ENCODE measurements around the gene C13orf42.
"Not testable (repeated sequence)": the region's sequence is repeated elsewhere in the genome, so short reads cannot be mapped to it uniquely, and the experiment has no call there.

The C13orf42 gene

DNA sequence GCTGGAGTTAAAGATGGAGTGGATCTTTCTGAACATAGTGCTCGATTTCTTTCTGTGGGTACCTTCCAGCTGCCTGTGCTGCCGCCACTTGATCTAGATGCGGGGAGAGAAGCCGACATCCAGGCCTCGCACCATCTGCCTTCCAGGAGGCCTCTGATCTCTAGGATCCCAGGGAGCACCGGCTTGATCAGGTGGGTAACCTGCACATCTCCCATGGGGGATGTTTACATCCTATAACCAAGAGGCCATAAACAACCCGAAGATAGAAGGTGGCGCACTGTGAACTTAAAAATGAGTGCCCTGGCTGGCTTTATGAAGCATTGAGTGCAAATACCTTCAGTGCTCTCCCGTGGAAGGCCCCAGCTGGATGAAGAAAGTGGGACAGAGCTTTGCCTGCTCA is at the start of gene C13orf42:
Gene C13orf42 (minus strand): TSS at position 101 of the 400 bp plus-strand sequence. CDS start 65 bp downstream, at position 36.
- no peak for DNase-seq

DNA sequence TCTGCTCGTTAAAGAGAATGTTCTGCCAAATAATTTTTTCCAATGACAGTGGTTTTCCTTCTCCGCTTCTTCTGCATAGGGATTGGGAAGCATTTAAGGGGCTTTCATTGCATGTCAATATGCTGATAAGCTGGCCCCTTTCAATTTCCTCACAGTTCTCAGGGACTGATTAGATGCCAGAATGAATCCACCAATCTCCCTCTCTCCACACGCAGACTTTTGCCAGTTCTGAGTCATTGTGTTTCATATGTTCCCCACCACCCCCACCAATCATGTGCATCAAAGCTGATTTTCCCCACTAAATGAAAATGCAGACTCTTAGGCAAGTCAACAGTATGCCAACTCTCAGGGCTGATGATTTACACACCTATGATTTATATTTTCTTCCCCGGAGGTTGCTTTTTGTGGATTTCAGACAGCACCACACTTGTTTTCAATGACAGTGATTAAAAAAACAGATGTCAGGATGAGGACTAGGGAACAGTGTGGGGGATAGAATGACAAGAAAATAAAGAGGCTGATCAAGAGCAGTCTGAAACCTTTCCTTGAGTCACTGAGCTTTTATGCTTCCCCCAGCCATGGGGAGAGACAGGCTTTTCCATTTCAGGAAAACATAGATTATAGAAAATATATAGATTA is 47.9 kb upstream of the C13orf42 start:
- no peak for DNase-seq

DNA sequence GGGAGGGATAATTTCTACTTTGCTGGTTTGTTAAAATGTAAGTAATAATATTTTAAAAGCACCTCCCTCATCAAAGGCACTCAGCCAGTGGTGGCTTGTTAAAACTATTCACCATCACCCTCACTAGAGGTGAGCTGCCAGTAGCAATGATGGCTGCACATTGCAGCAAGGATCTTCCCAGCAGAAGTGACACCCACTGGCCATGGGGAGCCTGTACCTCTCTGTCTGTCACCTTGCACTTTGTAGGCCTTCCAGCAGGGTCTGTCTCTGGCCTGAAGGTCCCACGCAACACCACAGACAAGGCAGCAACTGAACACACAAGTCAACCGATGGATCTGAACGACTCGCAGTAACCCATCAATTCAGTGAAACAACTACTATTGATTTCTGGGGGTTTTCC is 47.3 kb upstream of the C13orf42 start:
- DNase-seq, result no peak

DNA sequence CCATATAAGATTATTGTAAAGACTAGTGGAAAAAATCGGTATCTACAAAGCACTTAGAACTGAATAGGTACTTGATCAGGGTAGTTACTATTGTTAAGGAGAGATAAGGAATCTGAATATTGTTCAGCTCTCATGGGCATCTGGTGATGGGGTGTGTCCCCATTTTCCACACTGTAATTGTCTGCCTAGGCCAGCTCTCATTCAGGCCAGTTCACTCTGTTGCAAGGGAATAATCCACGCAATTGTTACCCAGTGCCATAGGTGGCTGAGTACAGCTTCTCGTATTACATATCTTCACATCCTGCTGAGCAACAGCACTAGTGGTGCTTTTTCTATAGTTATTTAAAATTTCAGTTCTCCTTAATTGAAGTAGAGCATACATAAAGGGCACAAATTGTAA is 45.6 kb upstream of the C13orf42 start:
- no peak for DNase-seq

DNA sequence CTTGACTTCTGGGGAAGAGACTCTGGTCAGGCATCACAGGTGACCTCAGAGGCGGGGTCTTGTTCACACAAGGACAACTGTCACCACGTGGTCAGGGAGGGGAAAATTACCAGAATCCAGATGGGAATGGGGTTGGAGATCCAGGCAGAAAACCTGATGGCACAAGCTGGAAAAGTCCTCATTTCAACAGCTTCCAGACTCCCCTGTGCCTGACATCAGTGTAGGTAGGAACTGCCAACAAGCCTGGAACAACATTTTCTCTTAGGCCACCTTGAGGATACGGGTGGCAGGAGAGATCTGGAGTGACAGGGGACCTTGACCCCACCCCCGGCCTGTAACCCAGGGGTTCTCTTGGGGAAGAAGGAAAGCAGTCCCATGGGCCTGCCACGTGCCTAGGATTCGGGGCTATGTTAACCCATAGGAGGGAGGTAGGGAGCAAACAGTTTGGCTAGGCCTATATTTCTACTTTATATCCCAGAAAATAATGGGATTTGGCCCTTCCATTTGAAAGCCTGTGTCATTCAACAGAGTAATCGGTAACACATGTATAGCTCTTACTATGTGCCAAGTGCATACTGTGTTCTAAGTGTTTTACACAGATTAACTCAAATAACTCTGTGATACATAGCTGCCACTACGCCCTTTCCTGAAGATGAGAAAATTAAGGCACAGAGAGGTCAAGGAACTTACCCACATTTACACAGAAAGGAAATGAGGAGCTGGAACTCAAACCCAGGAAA is 44.9 kb upstream of the C13orf42 start:
- DNase-seq, result no peak

DNA sequence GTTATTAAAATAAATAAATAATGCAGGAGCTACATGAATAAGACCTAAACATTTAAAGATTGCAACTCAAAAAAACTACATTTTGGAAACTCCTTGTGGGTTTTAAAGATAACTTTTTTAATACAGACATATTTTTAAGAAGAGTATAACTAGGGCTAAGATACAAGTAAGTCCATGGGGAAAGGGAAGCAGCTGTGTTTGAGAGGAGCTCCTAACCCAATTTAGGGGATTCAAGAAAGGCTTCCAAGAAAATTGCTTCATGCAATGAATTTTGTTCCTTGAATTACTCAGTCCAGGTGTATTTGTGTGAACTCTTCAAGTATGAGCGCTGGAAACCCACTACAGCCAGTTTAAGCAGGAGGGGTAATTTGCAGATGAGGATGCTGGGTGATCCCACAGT is 44.1 kb upstream of the C13orf42 start:
- no peak for DNase-seq

DNA sequence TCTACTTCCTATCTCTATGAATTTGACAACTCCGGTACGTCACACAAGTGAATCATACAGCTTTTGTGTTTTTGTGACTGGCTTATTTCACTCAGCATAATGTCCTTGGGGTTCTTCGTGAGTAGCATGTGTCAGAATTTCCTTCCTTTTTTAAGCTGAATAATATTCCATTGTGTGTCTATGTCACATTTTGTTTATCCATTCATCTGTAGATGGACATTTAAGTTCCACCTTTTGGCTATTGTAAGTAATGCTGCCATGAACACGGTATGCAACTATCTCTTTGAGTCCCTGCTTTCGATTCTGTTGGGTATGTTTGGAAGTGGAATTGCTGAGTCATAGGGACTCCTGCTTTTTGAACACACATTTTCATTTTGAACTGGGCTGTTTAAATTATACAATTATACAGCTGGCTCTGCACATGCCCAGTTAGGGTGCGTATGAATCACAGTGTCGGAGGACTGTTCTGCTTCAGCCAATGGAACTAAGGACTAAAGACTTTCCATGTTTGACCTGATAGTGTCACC is 43.0 kb upstream of the C13orf42 start:
- DNase-seq, result no peak

DNA sequence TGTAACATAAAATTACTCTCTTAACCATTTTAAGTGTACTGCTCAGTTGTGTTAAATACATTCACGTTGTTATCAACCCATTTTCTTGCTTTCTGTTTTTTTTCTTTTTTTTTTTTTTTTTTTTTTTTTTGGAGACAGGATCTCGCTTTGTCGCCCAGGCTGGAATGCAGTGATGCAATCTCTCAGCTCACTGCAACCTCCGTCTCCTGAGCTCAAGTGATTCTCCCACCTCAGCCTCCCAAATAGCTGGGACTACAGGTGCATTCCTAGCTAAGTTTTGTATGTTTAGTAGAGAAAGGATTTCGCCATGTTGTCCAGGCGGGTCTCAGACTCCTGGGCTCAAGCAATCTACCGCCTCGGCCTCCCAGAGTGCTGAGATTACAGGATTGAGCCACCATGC is 42.5 kb upstream of the C13orf42 start:
- no peak for DNase-seq

DNA sequence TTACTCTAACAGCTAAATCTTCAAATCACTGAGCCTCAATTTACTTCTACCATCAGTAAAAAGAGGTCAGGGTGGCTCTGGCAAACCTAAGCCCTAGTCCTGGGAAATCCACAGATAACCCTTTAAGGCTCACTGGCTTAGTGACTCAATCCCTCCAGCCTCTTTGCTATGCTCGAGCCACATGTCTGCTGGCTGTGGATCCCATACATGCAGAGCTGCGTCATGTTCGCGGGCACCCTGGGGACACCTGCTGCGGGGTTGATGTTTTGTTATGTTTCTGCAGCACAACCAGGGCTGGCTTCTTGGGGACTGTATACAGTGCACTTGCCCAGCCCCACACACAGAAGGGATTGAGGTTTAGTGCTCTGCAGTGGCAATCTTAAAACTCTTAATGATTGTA is 41.6 kb upstream of the C13orf42 start:
- DNase-seq, result no peak

DNA sequence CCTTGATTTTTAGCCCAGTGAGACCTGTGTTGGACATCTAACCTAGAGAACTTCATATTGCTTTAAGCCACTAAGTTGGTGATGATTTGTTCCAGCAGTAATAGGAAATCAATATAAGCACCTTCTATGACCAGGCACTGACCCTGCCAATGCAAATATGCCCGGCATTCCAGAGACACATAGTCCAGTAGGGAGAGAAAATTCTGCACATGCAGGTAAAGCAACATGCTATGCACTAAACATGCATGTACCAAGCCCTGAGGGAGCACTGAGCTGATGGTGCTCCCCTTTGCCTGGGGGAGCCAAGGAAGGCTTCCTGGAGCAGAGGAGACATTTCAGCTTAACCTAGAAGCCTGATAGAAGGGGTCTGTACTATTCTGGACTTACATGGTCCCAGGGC is 40.4 kb upstream of the C13orf42 start:
- DNase-seq, result no peak

DNA sequence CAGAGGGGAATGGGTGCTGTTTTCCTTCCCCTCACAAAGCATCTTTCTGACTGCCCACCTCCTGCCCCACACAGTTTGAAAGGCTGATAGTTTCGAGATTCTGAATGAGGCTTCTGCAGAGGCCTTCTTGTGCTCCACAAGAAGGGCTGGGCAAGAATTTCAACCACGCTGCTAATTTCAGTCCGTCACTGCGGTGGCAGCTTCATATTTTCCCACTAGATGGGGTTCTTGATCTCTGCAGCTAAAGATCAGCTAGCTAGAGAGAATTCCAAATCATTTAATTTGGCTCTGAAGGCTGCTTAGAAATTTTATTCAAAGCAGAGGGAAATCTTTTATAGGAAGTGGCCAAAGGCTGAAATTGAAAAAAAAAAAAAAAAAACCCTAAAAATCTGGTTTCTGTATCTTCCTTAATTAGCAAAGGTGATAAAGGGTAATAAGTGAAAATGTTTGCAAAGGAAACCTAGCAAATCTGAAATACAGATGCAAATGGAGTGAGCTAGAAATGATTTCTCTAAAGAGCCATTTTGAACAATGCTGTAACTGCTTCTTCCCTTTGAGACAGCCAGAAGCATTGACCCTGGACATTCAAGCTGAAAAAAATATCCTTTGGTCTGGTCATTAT is 38.0 kb upstream of the C13orf42 start:
- DNase-seq, result no peak

DNA sequence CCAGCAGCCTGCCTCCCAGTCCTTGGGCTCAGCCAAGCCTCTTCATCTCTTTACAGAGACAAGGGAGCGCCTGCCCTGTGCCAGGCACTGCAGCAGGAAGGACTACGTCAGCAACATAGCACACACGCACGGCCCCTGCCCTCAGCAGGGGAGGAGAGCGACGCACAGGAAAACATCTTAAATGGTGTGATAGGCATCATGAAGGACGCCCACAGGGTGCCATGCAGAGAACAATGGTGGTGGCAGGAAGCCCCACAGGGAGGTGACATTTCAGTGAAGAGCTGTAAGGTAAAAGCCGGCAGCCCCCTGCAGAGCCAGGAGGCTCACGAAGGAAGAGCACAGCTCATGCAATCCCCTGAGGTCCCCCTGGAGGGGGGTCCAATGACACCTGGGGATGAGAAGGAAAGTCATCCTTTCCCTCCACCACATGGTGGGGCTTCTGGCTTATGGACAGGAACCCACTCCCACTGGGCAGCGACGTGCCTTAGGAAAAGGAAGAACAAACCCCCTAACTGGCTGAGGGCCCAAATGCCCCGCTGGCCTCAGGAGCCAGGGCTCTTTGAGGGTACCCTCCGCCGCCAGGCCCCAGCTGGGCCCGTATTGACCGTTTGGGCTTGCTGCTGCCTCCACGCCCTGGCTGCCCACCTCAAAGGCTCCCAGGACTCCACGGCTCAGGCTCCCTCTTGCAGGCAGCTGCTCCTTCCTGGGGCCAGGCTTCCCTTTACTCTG is 37.3 kb upstream of the C13orf42 start:
- no peak for DNase-seq

DNA sequence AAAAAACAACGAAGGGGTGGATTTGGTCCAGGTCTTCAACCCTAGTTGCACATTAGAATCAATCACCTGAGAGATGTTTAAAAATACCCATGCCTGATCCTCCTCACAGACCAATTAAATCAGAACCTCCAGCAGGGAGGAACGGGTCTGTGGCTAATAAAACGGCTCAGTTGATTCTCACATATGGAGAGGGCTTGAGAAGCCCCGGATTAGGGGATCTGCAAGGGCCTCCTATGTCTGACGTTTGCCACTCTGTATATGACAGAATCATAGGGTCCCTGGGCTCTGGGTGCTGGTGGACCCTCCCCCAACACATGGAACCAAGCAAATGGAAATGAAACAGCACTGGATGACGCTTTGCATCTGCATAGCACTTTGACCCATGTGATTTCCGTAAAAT is 36.7 kb upstream of the C13orf42 start:
- DNase-seq, result no peak

DNA sequence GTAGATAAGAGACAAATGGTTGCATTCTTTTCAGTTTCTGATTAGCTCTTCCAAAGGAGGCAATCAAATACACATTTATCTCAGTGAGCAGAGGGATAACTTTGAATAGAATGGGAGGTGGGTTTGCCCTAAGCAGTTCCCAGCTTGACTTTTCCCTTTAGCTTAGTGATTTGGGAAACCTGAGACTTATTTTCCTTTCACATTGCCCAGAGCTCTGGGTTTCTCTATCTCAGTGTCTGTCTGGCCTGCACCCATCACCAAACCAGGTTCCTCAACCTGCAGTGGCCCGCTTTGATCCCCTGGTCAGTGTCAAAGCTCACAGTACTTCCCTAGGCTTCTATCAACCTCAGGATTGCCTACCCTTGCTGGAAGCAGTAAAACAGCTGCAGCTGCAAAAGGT is 35.6 kb upstream of the C13orf42 start:
- no peak for DNase-seq

DNA sequence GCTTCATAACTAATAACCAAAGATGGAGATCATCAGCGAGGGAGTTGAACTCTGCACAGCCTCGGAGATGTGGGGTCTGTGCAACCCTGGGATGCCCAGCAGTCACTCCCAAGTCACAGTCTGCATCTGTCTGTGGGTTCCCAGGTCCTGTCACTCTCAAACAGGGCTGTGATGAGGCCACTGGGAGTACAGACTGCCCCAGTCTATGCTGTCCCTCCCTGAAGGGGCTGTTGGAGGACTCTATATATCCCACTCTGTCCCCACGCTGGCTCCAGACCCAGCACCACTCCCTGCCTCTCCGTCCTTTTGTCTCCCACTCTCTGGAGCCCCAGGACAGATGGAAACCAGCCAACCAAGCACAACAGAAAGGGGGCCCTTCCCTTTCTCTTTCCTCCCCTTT is 26.2 kb upstream of the C13orf42 start:
- no peak for DNase-seq

DNA sequence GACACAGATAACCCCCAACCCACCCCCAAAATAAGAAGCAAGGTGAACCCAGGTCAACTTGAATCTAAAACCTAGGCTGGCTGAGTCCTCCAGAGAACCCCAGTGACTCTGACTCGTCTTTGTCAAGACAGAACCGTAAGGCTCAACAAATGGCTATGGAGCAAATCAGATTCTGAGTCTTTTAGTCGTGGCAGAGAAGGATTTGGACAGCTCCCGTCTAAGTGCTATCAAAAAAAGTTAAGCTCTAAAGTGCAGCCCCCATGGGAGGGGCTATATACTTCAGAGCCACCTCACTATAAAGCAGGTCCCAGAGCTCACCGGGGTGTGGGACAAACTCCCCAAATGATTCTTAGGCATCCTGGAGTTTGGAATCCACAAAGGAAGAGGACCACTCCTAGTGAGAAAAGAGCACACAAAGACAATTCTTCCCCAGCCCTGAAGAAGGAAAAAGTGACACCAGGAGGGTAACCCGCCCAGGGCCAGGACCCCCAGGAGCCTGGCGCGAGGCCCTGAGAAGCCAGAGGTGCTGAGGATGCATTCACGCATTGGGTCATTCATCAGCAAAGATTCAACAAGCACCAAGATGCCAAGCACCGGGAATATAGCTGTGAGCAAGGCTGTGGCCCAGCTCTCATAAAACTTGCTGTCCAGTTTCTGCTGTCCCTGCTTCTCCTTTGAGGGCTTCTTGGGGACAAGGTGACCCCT is 25.4 kb upstream of the C13orf42 start:
- no peak for DNase-seq

DNA sequence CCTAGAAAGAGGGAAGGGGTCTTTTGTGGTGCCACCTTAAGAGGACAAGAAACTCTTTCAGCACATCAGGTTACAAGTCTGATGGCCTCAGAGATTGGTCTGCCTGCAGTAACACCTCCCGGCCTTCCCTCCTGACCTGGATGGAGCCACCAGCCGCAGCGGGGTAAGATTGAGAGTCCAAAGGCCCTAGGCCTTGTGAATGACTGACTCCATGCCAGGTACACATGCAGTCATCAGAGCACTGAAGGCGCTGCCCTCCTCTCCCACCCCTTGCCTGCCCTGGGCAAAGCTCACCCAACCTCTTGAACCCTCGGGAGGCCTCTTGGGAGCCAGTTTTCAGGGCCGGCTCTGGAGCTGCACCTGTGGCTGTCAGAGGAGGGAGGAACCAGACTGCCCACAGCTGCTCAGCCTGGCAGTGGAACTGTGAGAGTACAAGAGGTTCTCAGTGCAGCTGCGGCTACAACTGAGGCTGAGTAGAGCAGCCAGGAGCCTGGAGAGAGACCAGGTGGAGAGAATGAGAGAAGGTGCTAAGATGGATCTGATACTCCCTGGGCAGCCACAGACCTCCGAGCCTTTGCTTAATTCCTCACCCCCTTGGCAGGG is 23.8 kb upstream of the C13orf42 start:
- DNase-seq, result no peak

DNA sequence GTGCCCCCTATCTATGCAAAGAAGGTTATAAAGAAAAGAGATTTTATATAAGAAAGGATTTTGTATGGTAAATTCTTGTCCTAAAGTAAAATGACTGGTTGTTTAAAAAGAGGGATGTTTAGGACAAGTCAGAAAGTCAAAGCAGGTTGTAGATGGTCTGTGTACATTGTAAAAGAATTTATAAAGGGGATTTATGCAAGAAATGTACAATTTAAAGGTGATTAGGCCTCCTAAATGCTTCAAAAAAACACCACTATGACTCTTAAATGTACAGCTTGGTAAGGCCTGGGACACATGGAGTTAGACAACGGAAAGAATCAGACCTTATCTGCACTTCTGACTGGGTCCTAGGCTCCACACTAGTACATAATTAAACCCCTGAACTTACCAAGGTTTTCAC is 19.3 kb upstream of the C13orf42 start:
- DNase-seq, result no peak

DNA sequence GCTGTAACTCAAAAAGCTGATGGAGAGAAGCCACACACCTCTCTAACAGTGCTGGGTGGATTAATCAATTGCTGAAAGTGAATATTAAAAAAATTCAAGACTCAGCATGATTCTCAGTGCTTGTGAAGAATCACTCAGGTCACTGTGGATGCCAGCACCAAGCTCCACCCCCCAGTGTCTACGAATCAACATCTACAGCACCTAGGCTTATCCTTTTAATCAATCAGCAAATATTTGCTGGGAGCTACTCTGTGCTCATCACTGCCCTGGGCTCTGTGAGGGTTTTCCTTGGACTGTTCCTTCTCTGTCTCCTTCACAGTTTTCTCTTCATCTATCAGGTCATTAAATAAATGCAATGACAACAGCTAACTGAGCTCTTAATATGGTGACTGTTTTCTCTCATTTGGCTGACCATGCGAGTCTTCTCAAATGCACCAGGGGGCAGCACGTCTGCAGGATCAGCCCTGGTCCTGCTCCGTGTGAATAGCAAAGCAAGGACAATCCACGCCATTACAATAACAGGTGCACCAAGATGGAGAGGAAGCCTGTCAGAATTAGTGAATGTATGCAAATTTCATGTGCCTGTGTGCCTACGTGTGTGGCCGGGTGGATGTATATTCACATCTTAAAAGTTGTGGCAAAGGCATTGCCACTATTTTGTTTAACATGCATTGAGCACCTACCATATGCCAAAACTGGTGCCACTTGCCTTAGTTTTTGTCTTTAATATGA is 14.6 kb upstream of the C13orf42 start:
- peak; percentile 35 for DNase-seq

DNA sequence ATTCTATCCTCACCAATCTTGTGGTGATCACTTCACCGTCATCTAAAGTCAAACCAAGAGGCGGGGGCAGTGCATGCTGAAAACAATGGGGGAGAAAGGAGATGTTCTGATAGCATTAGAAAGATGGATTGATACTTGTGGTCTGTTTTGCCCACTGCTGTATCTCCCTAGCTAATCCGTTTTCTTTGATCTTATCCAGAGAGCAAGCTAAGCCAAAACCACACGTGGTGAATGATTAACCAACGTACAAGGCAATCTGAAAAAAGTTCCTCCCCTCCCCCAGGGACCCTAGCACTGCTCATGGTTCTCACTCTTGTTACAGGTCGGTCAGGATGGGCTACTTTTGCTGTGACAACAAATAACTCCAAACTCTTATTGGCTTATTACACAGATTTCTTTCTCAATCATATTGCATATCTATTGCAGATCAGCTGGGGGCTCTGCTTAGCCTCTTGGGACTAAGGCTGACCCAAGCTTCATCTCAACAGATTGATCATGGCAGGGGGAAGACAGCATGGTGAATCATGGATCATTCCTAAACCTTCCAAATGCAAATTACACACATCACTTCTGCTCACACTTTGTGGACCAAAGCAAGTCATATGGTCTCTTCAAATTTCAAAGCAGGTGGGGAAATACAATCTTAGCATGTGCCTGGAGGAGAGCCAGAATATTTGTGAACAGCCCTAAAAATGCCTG is 11.9 kb upstream of the C13orf42 start:
- no peak for DNase-seq

DNA sequence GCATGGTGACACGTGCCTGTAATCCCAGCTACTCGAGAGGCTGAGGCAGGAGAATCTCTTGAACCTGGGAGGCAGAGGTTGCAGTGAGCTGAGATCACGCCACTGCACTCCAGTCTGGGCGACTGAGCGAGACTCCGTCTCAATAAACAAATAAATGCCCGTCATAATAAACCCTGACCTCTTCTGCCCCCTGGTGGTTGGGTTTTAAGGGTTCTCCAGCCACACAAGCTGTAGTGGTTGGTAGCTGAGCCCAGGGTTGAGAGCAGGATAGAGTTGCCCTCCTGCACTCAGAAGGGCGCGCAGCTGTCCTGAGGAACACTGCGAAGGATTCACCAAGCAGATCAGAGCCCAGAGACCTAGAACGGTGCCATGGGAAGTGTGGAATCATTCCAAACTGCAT is 9.8 kb upstream of the C13orf42 start:
- DNase-seq, result not testable (repeated sequence)
